Frontal cortex (tissue), 4 donors: ENCODE measurements around the gene OR7G2. TPM values are rescaled to one million over a fixed set of nuclear protein-coding genes. Genes with fewer than 3 reads are reported as not detected.

Experiments used
- DNase-seq, 2 donors: peaks; one replicate each; pipeline ENCODE4 v3.0.0; 2012; ENCODE audit warnings: low spot score in 2 of 2
- FAIRE-seq: peaks from 2 replicates; lab custom pipeline; 2012; peaks lifted over from hg19 to GRCh38; lab: Jason Lieb, UNC
- total RNA-seq: library from RNA; depleted of rRNA; stranded (reverse); fragments of >200 nt; gene quantifications from one replicate; pipeline ENCODE4 v1.2.3, GENCODE V29; 2014
- donor health status: control.
- donor health status: control.
- donor health status: control.

Gene OR7G2
- not detected for total RNA-seq

DNA sequence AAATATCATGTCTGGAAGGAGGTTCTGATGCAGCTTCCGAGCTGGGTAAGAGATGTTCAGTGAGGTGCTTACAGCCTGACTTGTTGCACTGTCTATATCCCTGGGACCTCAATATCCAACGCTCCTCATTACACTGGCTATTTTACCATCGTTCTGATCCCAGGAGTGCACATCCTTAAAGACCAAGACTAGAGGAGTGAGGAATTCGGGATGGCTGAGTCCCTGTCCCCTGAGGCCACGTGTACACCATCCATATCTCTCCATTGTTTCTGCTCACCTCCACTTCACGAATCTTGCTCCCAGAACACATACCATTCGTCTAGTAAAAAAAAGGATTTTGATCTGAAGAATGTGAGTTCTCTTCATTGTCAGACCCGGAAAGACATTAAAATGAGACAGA lies at the start of gene OR7G2:
OR7G2 (minus strand) TSS at position 101 of the 400 bp plus-strand sequence. CDS start 4,232 bp downstream, outside the sequence.
- FAIRE-seq (no peak), DNase-seq (no peak)

DNA sequence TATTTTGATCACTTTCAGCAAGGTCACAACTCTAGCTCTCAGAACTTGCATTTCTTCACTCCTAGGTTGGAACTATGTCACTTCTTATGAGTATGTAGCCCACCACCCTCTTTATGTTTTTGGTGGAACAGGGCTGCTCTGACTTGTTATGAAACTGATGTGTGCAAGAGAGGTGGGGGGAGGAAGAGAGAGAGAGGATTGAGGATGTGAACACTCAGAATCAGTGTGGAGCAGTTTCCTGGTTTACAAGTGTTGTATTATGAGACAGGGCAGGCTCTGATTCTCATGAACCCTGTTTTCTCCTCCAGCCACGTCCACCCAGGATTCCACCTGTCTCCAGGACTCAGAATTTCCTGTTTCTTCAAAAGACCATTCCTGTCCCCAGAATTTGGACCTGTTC lies 49.0 kb upstream of the OR7G2 start:
- FAIRE-seq = no peak
- no peak for DNase-seq

DNA sequence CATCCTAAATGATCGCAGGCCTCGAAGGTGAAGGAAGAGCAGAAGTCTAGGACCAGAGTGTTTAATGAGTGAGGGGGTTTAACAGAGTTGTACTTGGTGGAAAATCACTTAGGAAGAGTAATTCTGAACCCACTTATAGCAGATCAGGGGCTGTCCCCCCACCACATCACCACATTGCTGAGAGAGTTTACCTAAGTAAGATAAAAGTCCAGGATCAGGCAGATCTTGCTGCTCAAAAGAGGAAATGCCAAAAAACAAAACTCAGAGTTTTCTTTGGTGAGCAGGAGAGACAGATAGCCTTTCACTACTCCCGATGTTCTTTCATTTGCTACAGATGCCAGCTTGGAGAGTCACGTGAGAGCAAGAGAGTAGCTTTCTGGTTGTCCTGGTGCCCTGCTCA lies 48.3 kb upstream of the OR7G2 start:
- no peak for DNase-seq
- no peak for FAIRE-seq

GRCh38 chr19:9151367-9151766 lies 44.1 kb upstream of the OR7G2 start:
- FAIRE-seq = no peak
- no peak for DNase-seq

GRCh38 chr19:9150650-9151049 lies 43.4 kb upstream of the OR7G2 start:
- FAIRE-seq = no peak

DNA sequence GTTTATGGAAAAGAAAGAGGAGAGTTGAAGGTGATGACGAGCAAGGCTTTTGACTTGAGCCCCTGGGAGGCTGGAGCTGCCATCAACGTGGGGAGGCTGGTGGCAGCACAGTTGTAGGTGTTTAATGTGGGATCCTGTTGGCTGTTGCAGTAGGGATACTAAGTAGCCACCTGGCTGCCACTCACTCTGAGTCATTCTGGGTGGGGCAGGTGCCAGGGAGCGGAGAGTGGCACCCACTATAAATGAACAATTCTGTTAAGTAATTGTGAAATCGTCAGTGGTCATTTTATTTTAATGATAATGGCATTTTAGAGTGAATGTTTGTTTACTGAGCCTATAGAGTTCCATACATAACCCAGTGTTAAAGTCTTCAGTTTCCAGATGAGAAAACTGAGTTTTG lies 42.7 kb upstream of the OR7G2 start:
- FAIRE-seq (no peak), DNase-seq (no peak)

More at GRCh38 chr19:9150650-9151049, 43.4 kb upstream of the OR7G2 start:
- no peak for DNase-seq

GRCh38 chr19:9148697-9149096 lies 41.4 kb upstream of the OR7G2 start:
- DNase-seq = no peak
- FAIRE-seq = no peak

- DNase-seq (no peak), FAIRE-seq (no peak)
Measured at GRCh38 chr19:9146882-9147281, 39.6 kb upstream of the OR7G2 start.

DNA sequence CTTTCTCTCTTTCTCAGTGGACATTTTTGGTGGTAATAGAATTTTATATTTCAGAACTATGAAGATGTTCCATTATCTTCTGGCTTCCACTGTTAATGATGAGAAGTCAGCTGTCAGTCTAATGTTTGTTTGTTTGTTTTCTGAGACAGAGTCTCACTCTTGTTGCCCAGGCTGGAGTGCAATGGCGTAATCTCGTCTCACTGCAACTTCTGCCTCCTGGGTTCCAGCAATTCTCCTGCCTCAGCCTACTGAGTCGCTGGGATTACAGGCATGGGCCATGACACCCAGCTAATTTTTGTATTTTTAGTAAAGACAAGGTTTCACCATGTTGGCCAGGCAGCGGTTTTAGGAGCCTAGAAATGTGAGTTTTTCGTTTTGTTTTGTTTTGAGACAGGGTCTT lies 37.6 kb upstream of the OR7G2 start:
- DNase-seq (no peak), FAIRE-seq (no peak)

- FAIRE-seq (no peak), DNase-seq (peak; percentile 71 to 79)
Measured at GRCh38 chr19:9140159-9140874, 33.0 kb upstream of the OR7G2 start, which contains the start of gene ZNF317. Gene ZNF317 (plus strand): TSS chr19:9140397. CDS start chr19:9156017, 15,620 bp downstream.

DNA sequence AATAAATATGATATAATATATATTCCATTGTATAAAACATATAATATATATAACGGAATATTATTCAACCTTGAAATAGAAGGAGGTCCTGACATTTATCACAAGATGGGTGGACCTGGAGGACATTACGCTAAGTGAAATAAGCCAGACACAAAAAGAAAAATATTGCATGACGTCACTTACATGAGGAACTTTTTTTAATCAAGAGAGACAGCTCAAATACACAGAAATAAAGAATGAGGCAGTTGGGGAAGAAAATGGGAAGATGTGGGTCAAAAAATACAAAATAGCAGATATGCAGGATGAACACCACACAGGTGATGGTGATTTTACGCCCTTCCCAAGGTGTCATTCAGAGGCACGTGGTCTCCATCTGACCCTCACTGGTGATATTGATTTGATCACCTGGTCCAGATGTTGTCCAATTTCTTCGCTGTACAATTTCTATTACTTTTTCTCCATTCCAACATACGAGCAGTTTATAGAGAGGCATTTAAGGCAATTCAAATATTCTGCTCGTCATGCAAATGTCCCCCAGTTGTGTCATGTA lies 32.4 kb upstream of the OR7G2 start:
- DNase-seq (no peak), FAIRE-seq (peak; percentile 40)

- no peak for DNase-seq
Measured at GRCh38 chr19:9132422-9132821, 25.1 kb upstream of the OR7G2 start.

GRCh38 chr19:9130965-9131364 lies 23.7 kb upstream of the OR7G2 start:
- FAIRE-seq = no peak
- no peak for DNase-seq

More at GRCh38 chr19:9132422-9132821, 25.1 kb upstream of the OR7G2 start:
- FAIRE-seq = no peak

- FAIRE-seq (no peak), DNase-seq (no peak)
Measured at GRCh38 chr19:9128171-9128570, 20.9 kb upstream of the OR7G2 start.

DNA sequence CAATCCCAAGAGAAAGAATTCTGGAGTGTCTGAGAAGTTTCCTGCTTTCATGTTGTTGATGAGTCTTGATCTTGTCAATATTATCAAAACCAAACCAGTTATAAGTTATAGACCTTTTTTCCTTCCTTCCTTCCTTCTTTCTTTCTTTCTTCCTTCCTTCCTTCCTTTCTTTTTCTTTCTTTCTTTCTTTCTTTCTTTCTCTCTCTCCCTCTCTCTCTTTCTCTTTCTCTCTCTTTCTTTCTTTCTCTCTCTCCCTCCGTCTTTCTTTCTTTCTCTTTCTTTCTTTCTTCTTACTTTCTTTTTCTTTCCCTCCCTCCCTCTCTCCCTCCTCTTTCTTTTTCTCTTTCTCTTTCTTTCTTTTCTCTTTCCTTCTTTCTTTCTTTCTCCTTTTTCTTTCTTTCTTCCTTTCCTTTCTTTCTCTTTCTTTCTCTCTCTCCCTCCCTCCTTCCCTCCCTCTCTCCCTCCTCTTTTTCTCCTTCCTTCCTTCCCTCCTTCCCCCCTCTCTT lies 19.7 kb upstream of the OR7G2 start, which contains the start of gene OR7G3:
OR7G3 (minus strand) TSS at position 51 of the 506 bp plus-strand sequence; CDS start at position 51, 0 bp downstream.
- FAIRE-seq = no peak
- no peak for DNase-seq

DNA sequence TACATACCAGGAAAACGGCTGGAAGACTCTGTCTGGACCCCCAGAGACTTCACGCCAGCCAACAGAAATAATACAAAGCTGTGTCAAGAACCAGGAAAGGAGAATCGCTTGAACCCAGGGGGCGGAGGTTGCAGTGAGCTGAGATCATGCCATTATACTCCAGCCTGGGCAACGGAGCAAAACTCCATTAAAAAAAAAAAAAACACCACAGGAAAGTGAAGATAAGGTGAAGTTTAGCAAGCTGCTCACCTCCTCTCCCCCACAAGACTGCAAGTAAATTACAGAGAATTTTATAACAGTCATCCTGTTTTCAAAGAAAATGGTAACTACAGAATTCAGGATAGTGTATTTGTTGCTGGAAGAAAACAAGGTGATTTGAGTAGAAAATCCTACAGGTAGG lies 9.3 kb upstream of the OR7G2 start:
- FAIRE-seq = no peak

GRCh38 chr19:9115307-9115813 lies 8.1 kb upstream of the OR7G2 start, which contains the start of gene OR7G1:
Gene OR7G1 (minus strand): TSS chr19:9115763. CDS start chr19:9115763, 0 bp downstream.
- FAIRE-seq = no peak

More for the DNA sequence above, 9.3 kb upstream of the OR7G2 start:
- DNase-seq = no peak

GRCh38 chr19:9109959-9110358 lies 2.7 kb upstream of the OR7G2 start:
- FAIRE-seq = no peak

More at GRCh38 chr19:9115307-9115813, 8.1 kb upstream of the OR7G2 start, which contains the start of gene OR7G1:
- no peak for DNase-seq

GRCh38 chr19:9086761-9087160 lies 20.5 kb downstream of the OR7G2 start, which contains the start of gene OR1M1:
Gene OR1M1 (plus strand): TSS chr19:9087061. CDS start chr19:9093245, 6,184 bp downstream.
- FAIRE-seq (no peak), DNase-seq (no peak)

More at GRCh38 chr19:9109959-9110358, 2.7 kb upstream of the OR7G2 start:
- no peak for DNase-seq

DNA sequence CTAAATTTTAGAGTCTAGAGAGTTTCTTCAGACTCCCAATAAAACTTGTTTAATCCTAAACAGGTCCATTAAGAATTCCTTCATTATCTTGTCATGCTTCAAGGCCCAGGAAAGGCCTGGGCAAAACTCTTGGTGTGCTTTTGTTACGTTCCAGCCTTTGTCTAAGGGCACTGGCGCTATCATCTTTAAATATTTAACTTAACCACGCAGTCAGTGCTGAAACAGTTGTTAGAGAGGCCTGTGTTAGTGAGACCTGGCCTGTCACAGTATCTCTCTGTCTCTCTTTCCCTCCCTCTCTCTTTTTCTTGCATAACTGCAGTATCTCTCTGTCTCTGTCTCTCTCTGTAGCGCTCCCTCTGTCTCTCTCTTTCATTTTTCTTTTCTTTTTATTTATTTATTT lies 28.6 kb downstream of the OR7G2 start:
- no peak for FAIRE-seq
- DNase-seq = no peak

DNA sequence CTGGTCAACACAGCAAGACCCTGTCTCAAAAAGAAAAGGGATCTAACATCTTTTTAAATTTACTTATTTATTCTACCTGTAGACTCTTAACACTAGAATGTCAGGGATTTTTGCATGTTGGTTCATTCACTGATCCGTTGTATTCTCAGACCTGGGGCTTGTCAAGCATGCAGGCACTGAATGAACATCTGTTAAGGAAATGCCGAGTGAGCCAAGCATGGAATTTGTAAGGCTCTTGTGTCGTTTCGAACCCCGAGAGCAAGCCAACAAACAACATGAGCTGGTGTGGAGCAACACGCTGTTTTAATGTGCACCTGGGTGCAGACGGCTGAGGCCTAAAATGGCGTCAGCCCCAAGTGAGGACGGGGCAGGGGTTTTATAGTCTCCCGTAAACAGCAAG lies 30.4 kb downstream of the OR7G2 start:
- FAIRE-seq = no peak
- no peak for DNase-seq
